SK-N-MC (cell line): Measurements from ENCODE around the gene SLC35B1.

Source experiments
- EZH2 ChIP-seq: fragments of 200-600 bp; sonication (generic); IDR thresholded peaks from one replicate; pipeline ENCODE4 v1.6.1; 2017; ENCODE audit warnings: antibody characterized with exemption
- FOXP2 ChIP-seq: optimal IDR thresholded peaks from 2 replicates; pipeline ENCODE3; 2011; ENCODE audit warnings: mild to moderate bottlenecking, moderate library complexity; ENCODE audit not compliant: insufficient read depth; ENCODE audit errors: extremely low read length, control extremely low read depth

- TF ChIP-seq FOXP2 (no peak), EZH2 (no peak)
Observed at GRCh38 chr17:49741009-49741691, 33.4 kb upstream of the SLC35B1 start.
